ENCODE data around the gene CTCF.

- TF ChIP-seq CTCF (IDR thresholded peaks at IDR 0.05) (no peak), POLR2A (IDR thresholded peaks at IDR 0.05) (no peak)
Observed at GRCh38 chr16:67675579-67675935, 113.2 kb downstream of the CTCF start.

Data from lower leg skin (tissue), 3 donors.